ENCODE measurements around the gene TAS2R60.
"Not testable (repeated sequence)": the region's sequence is repeated elsewhere in the genome, so short reads cannot be mapped to it uniquely, and the experiment has no call there.

Gene TAS2R60

DNA sequence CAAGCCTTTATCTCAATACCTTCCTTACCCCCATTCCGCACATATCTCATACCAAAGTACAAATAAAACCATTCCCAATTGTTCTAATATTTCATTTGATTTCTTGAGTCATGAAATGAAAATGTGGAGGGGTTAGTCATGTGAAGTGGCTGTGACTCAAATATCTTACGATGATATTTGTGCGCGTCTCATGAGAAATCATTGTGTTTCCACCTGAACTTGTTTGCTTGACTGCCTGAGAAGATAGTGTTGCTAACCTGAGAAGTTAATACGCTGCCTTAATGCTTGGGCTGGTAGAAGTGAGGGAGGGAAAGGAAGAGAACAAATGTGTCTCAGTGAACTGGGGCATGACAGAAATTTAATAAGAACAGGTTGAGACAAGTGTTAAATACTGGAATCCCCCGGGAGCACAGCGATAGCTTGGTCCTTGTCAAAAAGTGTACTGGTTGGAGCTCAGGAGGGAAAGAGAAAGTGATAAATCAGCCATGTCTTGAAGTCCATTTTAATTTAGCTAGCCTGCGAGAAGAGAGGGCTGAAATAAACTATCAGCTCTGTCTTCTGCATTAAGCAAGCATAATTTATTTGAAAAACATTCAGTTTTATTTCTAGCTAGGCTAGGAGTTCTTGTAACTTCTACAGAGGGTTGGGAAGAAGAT, 27.4 kb upstream of the TAS2R60 start:
- Histone ChIP-seq H3K9me3 (no peaks in the 10 kb centered on the region), H3K4me3 (ENCODE audit: low read depth in 1 of 2, low read length in 1 of 2) (no peak overlapping the region), H3K36me3 (no peaks in the 10 kb centered on the region), H3K27me3 (no peaks in the 10 kb centered on the region), H3K4me1 (ENCODE audit: control insufficient read depth in 1 of 2, insufficient read depth in 1 of 2, low read depth in 1 of 2, low read length in 1 of 2) (peaks cover 22 to 37% of the 10 kb centered on the region in 2 experiments), H3K27ac (no peak overlapping the region)
- TF ChIP-seq CTCF (IDR thresholded peaks at IDR 0.05): no peak

- Histone ChIP-seq H3K4me1 (ENCODE audit: control insufficient read depth in 1 of 2, insufficient read depth in 1 of 2, low read depth in 1 of 2, low read length in 1 of 2) (peaks cover 15 to 30% of the 10 kb centered on the region in 2 experiments), H3K36me3 (no peaks in the 10 kb centered on the region), H3K27me3 (no peaks in the 10 kb centered on the region), H3K27ac (no peak overlapping the region), H3K4me3 (ENCODE audit: low read depth in 1 of 2, low read length in 1 of 2) (no peak overlapping the region), H3K9me3 (no peaks in the 10 kb centered on the region)
- peak; percentile 88 for TF ChIP-seq CTCF (IDR thresholded peaks at IDR 0.05)
Observed at GRCh38 chr7:143416565-143417149, 26.6 kb upstream of the TAS2R60 start.

- Histone ChIP-seq H3K36me3 (no peaks in the 10 kb centered on the region), H3K4me3 (ENCODE audit: low read depth in 1 of 2, low read length in 1 of 2) (no peak overlapping the region), H3K27ac (no peak overlapping the region), H3K27me3 (no peaks in the 10 kb centered on the region), H3K9me3 (no peaks in the 10 kb centered on the region), H3K4me1 (ENCODE audit: control insufficient read depth in 1 of 2, insufficient read depth in 1 of 2, low read depth in 1 of 2, low read length in 1 of 2) (peaks cover 12 to 26% of the 10 kb centered on the region in 2 experiments)
- TF ChIP-seq CTCF (IDR thresholded peaks at IDR 0.05): no peak
Observed at GRCh38 chr7:143417734-143418383, 25.4 kb upstream of the TAS2R60 start.

GRCh38 chr7:143418681-143419458, 24.4 kb upstream of the TAS2R60 start:
- H3K36me3 ChIP-seq: no peaks in the 10 kb centered on the region
- H3K27ac ChIP-seq: no peak overlapping the region
- H3K4me1 ChIP-seq (ENCODE audit: control insufficient read depth in 1 of 2, insufficient read depth in 1 of 2, low read depth in 1 of 2, low read length in 1 of 2): peaks cover 3 to 17% of the 10 kb centered on the region in 2 experiments
- no peak for TF ChIP-seq CTCF (IDR thresholded peaks at IDR 0.05)
- no peaks in the 10 kb centered on the region for H3K9me3 ChIP-seq
- H3K4me3 ChIP-seq (ENCODE audit: low read depth in 1 of 2, low read length in 1 of 2): no peak overlapping the region
- H3K27me3 ChIP-seq: no peaks in the 10 kb centered on the region

GRCh38 chr7:143419880-143420279, 23.4 kb upstream of the TAS2R60 start:
- no peaks in the 10 kb centered on the region for H3K27me3 ChIP-seq
- no peak overlapping the region for H3K4me3 ChIP-seq (ENCODE audit: low read depth in 1 of 2, low read length in 1 of 2)
- H3K36me3 ChIP-seq: no peaks in the 10 kb centered on the region
- no peaks in the 10 kb centered on the region for H3K9me3 ChIP-seq
- no peak overlapping the region for H3K27ac ChIP-seq
- H3K4me1 ChIP-seq (ENCODE audit: control insufficient read depth in 1 of 2, insufficient read depth in 1 of 2, low read depth in 1 of 2, low read length in 1 of 2): peaks cover 3 to 8% of the 10 kb centered on the region in 2 experiments
- TF ChIP-seq CTCF (IDR thresholded peaks at IDR 0.05): no peak

DNA sequence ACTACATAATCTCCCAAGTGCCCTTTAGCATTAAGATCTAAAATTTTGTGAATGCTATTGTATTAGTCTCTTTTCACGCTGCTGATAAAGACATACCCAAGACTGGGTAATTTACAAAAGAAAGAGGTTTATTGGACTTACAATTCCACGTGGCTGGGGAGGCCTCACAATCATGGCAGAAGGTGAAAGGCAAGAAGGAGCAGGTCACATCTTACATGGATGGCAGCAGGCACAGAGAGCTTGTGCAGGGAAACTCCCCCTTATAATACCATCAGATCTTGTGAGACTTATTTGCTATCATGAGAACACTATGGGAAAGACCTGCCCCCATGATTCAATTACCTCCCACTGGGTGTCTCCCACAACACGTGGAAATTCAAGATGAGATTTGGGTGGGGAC, 22.6 kb upstream of the TAS2R60 start:
- not testable (repeated sequence) for H3K9me3 ChIP-seq; H3K4me1 ChIP-seq (ENCODE audit: control insufficient read depth in 1 of 2, insufficient read depth in 1 of 2, low read depth in 1 of 2, low read length in 1 of 2); H3K4me3 ChIP-seq (ENCODE audit: low read depth in 1 of 2, low read length in 1 of 2); H3K36me3 ChIP-seq; H3K27me3 ChIP-seq; H3K27ac ChIP-seq

All from neutrophil (primary cell).